Activated naive CD8-positive, alpha-beta T cell treated with anti-CD3 and anti-CD28 coated beads, Interleukin-2, amount 10 ng/mL, durations not matched to agents 7 days and 5 days (primary cell): ENCODE data around the gene ZNF516. TPM values are rescaled to one million over a fixed set of nuclear protein-coding genes. Genes with fewer than 3 reads are reported as not detected.
A peak's percentile ranks its signal among the peaks of the same experiment; 100 is the strongest.

ENCODE experiments used
- ATAC-seq: fragments of 150-1000 bp; cut with Tn5 transposase; one replicate; pipeline ENCODE4 v1.10.0; 2021; ENCODE audit warnings: low read depth, moderate library complexity
- POLR2A ChIA-PET: fragments of 350-600 bp; sonication (Branson Sonifier 250); formaldehyde crosslinking; loops from one replicate; lab custom pipeline; 2021; ENCODE audit warnings: antibody characterized with exemption; lab: Charles Lee
- DNase-seq: peaks from one replicate; pipeline ENCODE4 v3.0.0; 2021
- H3K27ac Mint-ChIP-seq: one replicate; pipeline ENCODE4 v1.8.0; 2022; ENCODE audit warnings: mild to moderate bottlenecking, mixed read lengths
- H3K27me3 Mint-ChIP-seq: one replicate; pipeline ENCODE4 v1.8.0; 2022; ENCODE audit warnings: mild to moderate bottlenecking, moderate library complexity, mixed read lengths
- H3K36me3 Mint-ChIP-seq: one replicate; pipeline ENCODE4 v1.8.0; 2021; ENCODE audit warnings: mild to moderate bottlenecking, mixed read lengths
- H3K4me1 Mint-ChIP-seq: one replicate; pipeline ENCODE4 v1.8.0; 2021; ENCODE audit warnings: mixed read lengths
- H3K4me3 Mint-ChIP-seq: one replicate; pipeline ENCODE4 v1.8.0; 2022; ENCODE audit warnings: mild to moderate bottlenecking, moderate library complexity, mixed read lengths
- H3K9me3 Mint-ChIP-seq: one replicate; pipeline ENCODE4 v1.8.0; 2021; ENCODE audit warnings: mixed read lengths
- total RNA-seq, 2 experiments: library from RNA; stranded (reverse); gene quantifications; one replicate each; pipeline ENCODE4 v1.2.3, GENCODE V29; 2021

Gene ZNF516
- total RNA-seq, 2 experiments from 2014 or later = 6.9 to 8.0 TPM

- H3K9me3 Mint-ChIP-seq = peaks cover 5% of the 10 kb centered on the region
- H3K4me1 Mint-ChIP-seq = peaks cover 9% of the 10 kb centered on the region
- no peak overlapping the region for H3K4me3 Mint-ChIP-seq
- H3K36me3 Mint-ChIP-seq = peaks cover 8% of the 10 kb centered on the region
- no peaks in the 10 kb centered on the region for H3K27me3 Mint-ChIP-seq
- POLR2A ChIA-PET = interaction anchor here (0.6 kb wide), 1 partner anchor 85 kb away, joined by 3 read pairs; no protein-coding TSS in a partner anchor
- H3K27ac Mint-ChIP-seq = no peak overlapping the region
- DNase-seq (no peak), ATAC-seq (no peak)
These were observed 86.5 kb downstream of the ZNF516 start for GRCh38 chr18:76408480-76409067.

- ATAC-seq (no peak), DNase-seq (no peak)
- H3K4me3 Mint-ChIP-seq = no peak overlapping the region
- peaks cover 9% of the 10 kb centered on the region for H3K4me1 Mint-ChIP-seq
- no peaks in the 10 kb centered on the region for H3K27me3 Mint-ChIP-seq
- peaks cover 5% of the 10 kb centered on the region for H3K9me3 Mint-ChIP-seq
- peaks cover 8% of the 10 kb centered on the region for H3K36me3 Mint-ChIP-seq
- H3K27ac Mint-ChIP-seq = no peak overlapping the region
- POLR2A ChIA-PET = no interaction called here
These were observed 87.4 kb downstream of the ZNF516 start for GRCh38 chr18:76407681-76408080.

GRCh38 chr18:76406791-76407190 lies 88.3 kb downstream of the ZNF516 start:
- H3K36me3 Mint-ChIP-seq = peaks cover 8% of the 10 kb centered on the region
- H3K4me3 Mint-ChIP-seq = no peak overlapping the region
- ATAC-seq (no peak), DNase-seq (no peak)
- H3K4me1 Mint-ChIP-seq = peaks cover 9% of the 10 kb centered on the region
- H3K9me3 Mint-ChIP-seq = peaks cover 5% of the 10 kb centered on the region
- POLR2A ChIA-PET = no interaction called here
- no peak overlapping the region for H3K27ac Mint-ChIP-seq
- H3K27me3 Mint-ChIP-seq = no peaks in the 10 kb centered on the region

- Mint-ChIP-seq H3K9me3 (peaks cover 5% of the 10 kb centered on the region), H3K4me3 (no peak overlapping the region), H3K27ac (no peak overlapping the region), H3K27me3 (no peaks in the 10 kb centered on the region), H3K4me1 (peaks cover 6% of the 10 kb centered on the region), H3K36me3 (peaks cover 8% of the 10 kb centered on the region)
- DNase-seq = peak; percentile 66
- POLR2A ChIA-PET = no interaction called here
- ATAC-seq = no peak
These were observed 89.2 kb downstream of the ZNF516 start for GRCh38 chr18:76405681-76406356.

- Mint-ChIP-seq H3K36me3 (peaks cover 8% of the 10 kb centered on the region), H3K4me1 (peaks cover 2% of the 10 kb centered on the region), H3K27ac (no peak overlapping the region), H3K27me3 (no peaks in the 10 kb centered on the region), H3K4me3 (no peak overlapping the region), H3K9me3 (peaks cover 5% of the 10 kb centered on the region)
- POLR2A ChIA-PET = no interaction called here
- DNase-seq = no peak
- ATAC-seq = no peak
These were observed 89.8 kb downstream of the ZNF516 start for GRCh38 chr18:76405280-76405679.

GRCh38 chr18:76404345-76404831 lies 90.7 kb downstream of the ZNF516 start:
- no peak for ATAC-seq
- no peak for DNase-seq
- Mint-ChIP-seq H3K27ac (no peak overlapping the region), H3K36me3 (peaks cover 1% of the 10 kb centered on the region), H3K27me3 (no peaks in the 10 kb centered on the region), H3K9me3 (no peaks in the 10 kb centered on the region), H3K4me1 (no peaks in the 10 kb centered on the region), H3K4me3 (no peak overlapping the region)
- POLR2A ChIA-PET = no interaction called here

GRCh38 chr18:76402026-76402990 lies 92.7 kb downstream of the ZNF516 start:
- peaks cover 4% of the 10 kb centered on the region for H3K4me1 Mint-ChIP-seq
- POLR2A ChIA-PET = no interaction called here
- ATAC-seq = no peak

GRCh38 chr18:76401498-76401897 lies 93.5 kb downstream of the ZNF516 start:
- POLR2A ChIA-PET = no interaction called here
- ATAC-seq (no peak), DNase-seq (no peak)
- no peak overlapping the region for H3K27ac Mint-ChIP-seq
- no peaks in the 10 kb centered on the region for H3K9me3 Mint-ChIP-seq
- peaks cover 5% of the 10 kb centered on the region for H3K27me3 Mint-ChIP-seq
- H3K36me3 Mint-ChIP-seq = no peaks in the 10 kb centered on the region
- H3K4me3 Mint-ChIP-seq = no peak overlapping the region
- peaks cover 4% of the 10 kb centered on the region for H3K4me1 Mint-ChIP-seq

More at GRCh38 chr18:76402026-76402990, 92.7 kb downstream of the ZNF516 start:
- no peaks in the 10 kb centered on the region for H3K36me3 Mint-ChIP-seq
- H3K27ac Mint-ChIP-seq = no peak overlapping the region
- no peaks in the 10 kb centered on the region for H3K9me3 Mint-ChIP-seq
- no peaks in the 10 kb centered on the region for H3K27me3 Mint-ChIP-seq
- no peak for DNase-seq
- no peak overlapping the region for H3K4me3 Mint-ChIP-seq

- Mint-ChIP-seq H3K27ac (no peak overlapping the region), H3K4me1 (peaks cover 4% of the 10 kb centered on the region), H3K9me3 (no peaks in the 10 kb centered on the region), H3K36me3 (no peaks in the 10 kb centered on the region), H3K27me3 (peaks cover 5% of the 10 kb centered on the region), H3K4me3 (no peak overlapping the region)
- ATAC-seq = no peak
- POLR2A ChIA-PET = no interaction called here
- DNase-seq = no peak
These were observed 95.2 kb downstream of the ZNF516 start for GRCh38 chr18:76399613-76400391.

GRCh38 chr18:76398896-76399612 lies 96.0 kb downstream of the ZNF516 start:
- Mint-ChIP-seq H3K36me3 (no peaks in the 10 kb centered on the region), H3K4me1 (peaks cover 4% of the 10 kb centered on the region), H3K9me3 (no peaks in the 10 kb centered on the region), H3K27me3 (peaks cover 5% of the 10 kb centered on the region), H3K4me3 (no peak overlapping the region), H3K27ac (no peak overlapping the region)
- ATAC-seq (peak; percentile 87), DNase-seq (peak; percentile 77)
- POLR2A ChIA-PET = interaction anchor here (1.2 kb wide), 1 partner anchor 259 kb away, joined by 4 read pairs; no protein-coding TSS in a partner anchor

GRCh38 chr18:76398295-76398694 lies 96.7 kb downstream of the ZNF516 start:
- POLR2A ChIA-PET = interaction anchor here (1.2 kb wide), 1 partner anchor 260 kb away, joined by 4 read pairs; no protein-coding TSS in a partner anchor
- DNase-seq (no peak), ATAC-seq (no peak)
- H3K4me1 Mint-ChIP-seq = peaks cover 4% of the 10 kb centered on the region
- no peak overlapping the region for H3K27ac Mint-ChIP-seq
- H3K4me3 Mint-ChIP-seq = no peak overlapping the region
- H3K27me3 Mint-ChIP-seq = peaks cover 5% of the 10 kb centered on the region
- H3K36me3 Mint-ChIP-seq = no peaks in the 10 kb centered on the region
- no peaks in the 10 kb centered on the region for H3K9me3 Mint-ChIP-seq

GRCh38 chr18:76397631-76398030 lies 97.4 kb downstream of the ZNF516 start:
- POLR2A ChIA-PET = interaction anchor here (1.2 kb wide), 1 partner anchor 261 kb away, joined by 4 read pairs; no protein-coding TSS in a partner anchor
- Mint-ChIP-seq H3K9me3 (no peaks in the 10 kb centered on the region), H3K27ac (no peak overlapping the region), H3K36me3 (no peaks in the 10 kb centered on the region), H3K27me3 (peaks cover 5% of the 10 kb centered on the region), H3K4me3 (no peak overlapping the region), H3K4me1 (peaks cover 4% of the 10 kb centered on the region)
- ATAC-seq (no peak), DNase-seq (no peak)
